HG03060 (cell line): Measurements from ENCODE around the gene C17orf78.
A peak's percentile ranks its signal among the peaks of the same experiment; 100 is the strongest.
"Not testable (repeated sequence)": the region's sequence is repeated elsewhere in the genome, so short reads cannot be mapped to it uniquely, and the experiment has no call there.

Experiments
- ATAC-seq: cut with Tn5 transposase; IDR thresholded peaks from one replicate; pipeline ENCODE4 v1.9.1; 2021; ENCODE audit warnings: low read depth, moderate number of reproducible peaks; ENCODE audit not compliant: unreplicated experiment

Gene C17orf78

GRCh38 chr17:37375706-37376105 is at the start of gene C17orf78:
Gene C17orf78, plus strand, starts transcription at chr17:37375985. Its CDS starts 108 bp downstream, at chr17:37376093.
- no peak for ATAC-seq

- no peak for ATAC-seq
These were observed 48.3 kb upstream of the C17orf78 start for GRCh38 chr17:37327341-37328090.

- no peak for ATAC-seq
These were observed 36.9 kb upstream of the C17orf78 start for GRCh38 chr17:37338847-37339246.

GRCh38 chr17:37339321-37339720 is 36.5 kb upstream of the C17orf78 start:
- ATAC-seq: no peak

- ATAC-seq: no peak
These were observed 35.0 kb upstream of the C17orf78 start for GRCh38 chr17:37340804-37341203.

GRCh38 chr17:37342589-37342988 is 33.2 kb upstream of the C17orf78 start:
- no peak for ATAC-seq

GRCh38 chr17:37344519-37344918 is 31.3 kb upstream of the C17orf78 start:
- no peak for ATAC-seq

- ATAC-seq: not testable (repeated sequence)
These were observed 28.9 kb upstream of the C17orf78 start for GRCh38 chr17:37346863-37347402.

- ATAC-seq: not testable (repeated sequence)
These were observed 18.8 kb upstream of the C17orf78 start for GRCh38 chr17:37356796-37357569.

- no peak for ATAC-seq
These were observed 17.5 kb upstream of the C17orf78 start for GRCh38 chr17:37358098-37358829.

GRCh38 chr17:37358830-37359681 is 16.7 kb upstream of the C17orf78 start:
- ATAC-seq: peak; percentile 81

- ATAC-seq: no peak
These were observed 16.1 kb upstream of the C17orf78 start for GRCh38 chr17:37359682-37360188.

GRCh38 chr17:37360632-37361031 is 15.2 kb upstream of the C17orf78 start:
- no peak for ATAC-seq

GRCh38 chr17:37361543-37361942 is 14.2 kb upstream of the C17orf78 start:
- no peak for ATAC-seq

- ATAC-seq: no peak
These were observed 10.2 kb upstream of the C17orf78 start for GRCh38 chr17:37365589-37365988.

GRCh38 chr17:37368577-37368976 is 7.2 kb upstream of the C17orf78 start:
- no peak for ATAC-seq

- ATAC-seq: no peak
These were observed 2.1 kb upstream of the C17orf78 start for GRCh38 chr17:37373530-37374159.

GRCh38 chr17:37382056-37382455 is 6.3 kb downstream of the C17orf78 start:
- ATAC-seq: no peak

GRCh38 chr17:37384560-37385149 is 8.9 kb downstream of the C17orf78 start:
- no peak for ATAC-seq
